HFFc6 (cell line): ENCODE data around the gene ADSS2. TPM values are rescaled to one million over a fixed set of nuclear protein-coding genes. Genes with fewer than 3 reads are reported as not detected.
A peak's percentile ranks its signal among the peaks of the same experiment; 100 is the strongest.

ENCODE experiments used
- DNase-seq: peaks from one replicate; pipeline ENCODE4 v3.0.0-alpha.2; 2018
- H3K27ac Mint-ChIP-seq: 2 replicates; pipeline ENCODE4 v1.8.0; 2020; ENCODE audit warnings: mild to moderate bottlenecking, mixed read lengths
- H3K27me3 Mint-ChIP-seq: 2 replicates; pipeline ENCODE4 v1.8.0; 2021; ENCODE audit warnings: mild to moderate bottlenecking, moderate library complexity, mixed read lengths; ENCODE audit not compliant: insufficient read depth
- H3K36me3 Mint-ChIP-seq: 2 replicates; pipeline ENCODE4 v1.8.0; 2021; ENCODE audit warnings: low read depth, mixed read lengths
- H3K4me1 Mint-ChIP-seq: 2 replicates; pipeline ENCODE4 v1.8.0; 2020; ENCODE audit warnings: low read depth, mixed read lengths
- H3K4me3 Mint-ChIP-seq: 2 replicates; pipeline ENCODE4 v1.8.0; 2020; ENCODE audit warnings: mild to moderate bottlenecking, moderate library complexity, mixed read lengths
- H3K9me3 Mint-ChIP-seq: 2 replicates; pipeline ENCODE4 v1.8.0; 2020; ENCODE audit warnings: mild to moderate bottlenecking, mixed read lengths
- CTCF ChIP-seq: fragments of 200-600 bp; sonication (generic); IDR thresholded peaks from 2 replicates; pipeline ENCODE4 v1.5.0; 2021; ENCODE audit warnings: antibody characterized with exemption, mild to moderate bottlenecking
- total RNA-seq, 6 experiments: library from RNA; stranded (reverse); fragmentation: NEBNext Ultra II Directional; extraction: Animal tissue kit (Norgen Biotek cat#: 25700); gene quantifications; 2 replicates in 1 of 6; 3 replicates in 5 of 6; pipeline ENCODE4 v1.2.3, GENCODE V29; 2021

ADSS2 gene
- total RNA-seq, 6 experiments from 2014 or later: 38.6 to 45.0 (median 41.1) TPM

GRCh38 chr1:244422174-244422573 lies 29.5 kb downstream of the ADSS2 start:
- Mint-ChIP-seq H3K4me1 (peaks cover 6% of the 10 kb centered on the region; the same call in 1 of the 2 replicates), H3K27ac (no peak overlapping the region), H3K27me3 (no peaks in the 10 kb centered on the region; the same call in 1 of the 2 replicates), H3K9me3 (no peaks in the 10 kb centered on the region), H3K4me3 (no peak overlapping the region), H3K36me3 (peaks cover 14% of the 10 kb centered on the region)
- TF ChIP-seq CTCF: no peak
- no peak for DNase-seq

- Mint-ChIP-seq H3K27ac (no peak overlapping the region), H3K9me3 (no peaks in the 10 kb centered on the region), H3K4me3 (no peak overlapping the region), H3K27me3 (no peaks in the 10 kb centered on the region), H3K36me3 (peaks cover 22% of the 10 kb centered on the region), H3K4me1 (peaks cover 18% of the 10 kb centered on the region)
- no peak for TF ChIP-seq CTCF
- no peak for DNase-seq
These were observed 32.7 kb downstream of the ADSS2 start for GRCh38 chr1:244419024-244419423.

GRCh38 chr1:244414543-244414942 lies 37.2 kb downstream of the ADSS2 start:
- peaks cover 39% of the 10 kb centered on the region for H3K36me3 Mint-ChIP-seq
- H3K27ac Mint-ChIP-seq: peak overlapping the region; percentile 56; the same call in 1 of the 2 replicates
- peak; percentile 70 for TF ChIP-seq CTCF
- no peak overlapping the region for H3K4me3 Mint-ChIP-seq
- no peaks in the 10 kb centered on the region for H3K27me3 Mint-ChIP-seq
- peak; percentile 73 for DNase-seq
- no peaks in the 10 kb centered on the region for H3K9me3 Mint-ChIP-seq
- H3K4me1 Mint-ChIP-seq: peaks cover 40% of the 10 kb centered on the region

- DNase-seq: no peak
- Mint-ChIP-seq H3K9me3 (no peaks in the 10 kb centered on the region), H3K27ac (0 out of 2 replicates have a peak overlapping the region, but pooled peaks have one; percentile 13), H3K27me3 (no peaks in the 10 kb centered on the region), H3K4me3 (no peak overlapping the region), H3K36me3 (peaks cover 44% of the 10 kb centered on the region), H3K4me1 (peaks cover 41% of the 10 kb centered on the region)
- no peak for TF ChIP-seq CTCF
These were observed 38.0 kb downstream of the ADSS2 start for GRCh38 chr1:244413736-244414135.

- H3K27ac Mint-ChIP-seq: no peak overlapping the region
- no peak for TF ChIP-seq CTCF
- H3K4me3 Mint-ChIP-seq: no peak overlapping the region
- H3K27me3 Mint-ChIP-seq: no peaks in the 10 kb centered on the region
- H3K4me1 Mint-ChIP-seq: peaks cover 41% of the 10 kb centered on the region
- H3K36me3 Mint-ChIP-seq: peaks cover 40% of the 10 kb centered on the region
- H3K9me3 Mint-ChIP-seq: no peaks in the 10 kb centered on the region
- DNase-seq: no peak
These were observed 39.5 kb downstream of the ADSS2 start for GRCh38 chr1:244412176-244412575.

- no peak for TF ChIP-seq CTCF
- Mint-ChIP-seq H3K27me3 (no peaks in the 10 kb centered on the region; the same call in 1 of the 2 replicates), H3K4me3 (no peak overlapping the region), H3K9me3 (no peaks in the 10 kb centered on the region), H3K27ac (peak overlapping the region; percentile 4; the same call in 1 of the 2 replicates), H3K36me3 (peaks cover 49% of the 10 kb centered on the region), H3K4me1 (peaks cover 36% of the 10 kb centered on the region)
- DNase-seq: no peak
These were observed 42.0 kb downstream of the ADSS2 start for GRCh38 chr1:244409701-244410100.
